NB4 (cell line): Measurements from ENCODE around the gene FZD8.

Source experiments
- MYC ChIP-seq: IDR thresholded peaks from 2 replicates; pipeline ENCODE4 v1.6.1; 2011; ENCODE audit warnings: low read depth, low read length
- POLR2A ChIP-seq: IDR thresholded peaks from 2 replicates; pipeline ENCODE4 v1.6.1; 2011; ENCODE audit warnings: mild to moderate bottlenecking; ENCODE audit not compliant: insufficient read length; ENCODE audit errors: extremely low read depth
- TF ChIP-seq, protein P1 (sequence below): IDR thresholded peaks from one replicate; pipeline ENCODE4 v1.5.1; 2012; ENCODE audit warnings: low read depth, low read length

GRCh38 chr10:35640474-35640873 is 1.6 kb downstream of the FZD8 start:
- TF ChIP-seq, protein P1, sequence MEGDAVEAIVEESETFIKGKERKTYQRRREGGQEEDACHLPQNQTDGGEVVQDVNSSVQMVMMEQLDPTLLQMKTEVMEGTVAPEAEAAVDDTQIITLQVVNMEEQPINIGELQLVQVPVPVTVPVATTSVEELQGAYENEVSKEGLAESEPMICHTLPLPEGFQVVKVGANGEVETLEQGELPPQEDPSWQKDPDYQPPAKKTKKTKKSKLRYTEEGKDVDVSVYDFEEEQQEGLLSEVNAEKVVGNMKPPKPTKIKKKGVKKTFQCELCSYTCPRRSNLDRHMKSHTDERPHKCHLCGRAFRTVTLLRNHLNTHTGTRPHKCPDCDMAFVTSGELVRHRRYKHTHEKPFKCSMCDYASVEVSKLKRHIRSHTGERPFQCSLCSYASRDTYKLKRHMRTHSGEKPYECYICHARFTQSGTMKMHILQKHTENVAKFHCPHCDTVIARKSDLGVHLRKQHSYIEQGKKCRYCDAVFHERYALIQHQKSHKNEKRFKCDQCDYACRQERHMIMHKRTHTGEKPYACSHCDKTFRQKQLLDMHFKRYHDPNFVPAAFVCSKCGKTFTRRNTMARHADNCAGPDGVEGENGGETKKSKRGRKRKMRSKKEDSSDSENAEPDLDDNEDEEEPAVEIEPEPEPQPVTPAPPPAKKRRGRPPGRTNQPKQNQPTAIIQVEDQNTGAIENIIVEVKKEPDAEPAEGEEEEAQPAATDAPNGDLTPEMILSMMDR: no peak
- TF ChIP-seq POLR2A (no peak), MYC (no peak)
